Activated CD4-positive, alpha-beta memory T cell treated with anti-CD3 and anti-CD28 coated beads for 36 hours (primary cell): ENCODE data around the gene ZNF143. TPM values are rescaled to one million over a fixed set of nuclear protein-coding genes. Genes with fewer than 3 reads are reported as not detected.
"Not testable (repeated sequence)": the region's sequence is repeated elsewhere in the genome, so short reads cannot be mapped to it uniquely, and the experiment has no call there.

ENCODE experiments used
- CTCF ChIA-PET: fragments of 350-600 bp; sonication (Branson Sonifier 250); formaldehyde crosslinking; loops from one replicate; lab custom pipeline; 2021; ENCODE audit warnings: antibody characterized with exemption, inconsistent platforms; lab: Charles Lee
- POLR2A ChIA-PET: fragments of 350-600 bp; sonication (Branson Sonifier 250); formaldehyde crosslinking; loops from one replicate; lab custom pipeline; 2021; ENCODE audit warnings: antibody characterized with exemption; lab: Charles Lee
- DNase-seq: peaks from one replicate; pipeline ENCODE4 v3.0.0-alpha.2; 2020
- H3K27ac Mint-ChIP-seq: one replicate; pipeline ENCODE4 v1.8.0; 2021; ENCODE audit warnings: mixed read lengths
- H3K27me3 Mint-ChIP-seq: one replicate; pipeline ENCODE4 v1.8.0; 2021; ENCODE audit warnings: mixed read lengths
- H3K36me3 Mint-ChIP-seq: one replicate; pipeline ENCODE4 v1.8.0; 2021; ENCODE audit warnings: mixed read lengths
- H3K4me1 Mint-ChIP-seq: one replicate; pipeline ENCODE4 v1.8.0; 2021; ENCODE audit warnings: low read depth, mixed read lengths
- H3K4me3 Mint-ChIP-seq: one replicate; pipeline ENCODE4 v1.8.0; 2021; ENCODE audit warnings: mild to moderate bottlenecking, mixed read lengths
- H3K9me3 Mint-ChIP-seq: one replicate; pipeline ENCODE4 v1.8.0; 2021; ENCODE audit warnings: mixed read lengths
- intact Hi-C: fragments of 100-400 bp; cut with micrococcal nuclease; formaldehyde crosslinking; loops from one replicate; pipeline ENCODE4 v1.15.1; 2023
- total RNA-seq, 2 experiments: library from RNA; stranded (reverse); gene quantifications; one replicate each; pipeline ENCODE4 v1.2.3, GENCODE V29; 2021

Gene ZNF143
- total RNA-seq, 2 experiments from 2014 or later, result 45.4 to 48.2 TPM

DNA sequence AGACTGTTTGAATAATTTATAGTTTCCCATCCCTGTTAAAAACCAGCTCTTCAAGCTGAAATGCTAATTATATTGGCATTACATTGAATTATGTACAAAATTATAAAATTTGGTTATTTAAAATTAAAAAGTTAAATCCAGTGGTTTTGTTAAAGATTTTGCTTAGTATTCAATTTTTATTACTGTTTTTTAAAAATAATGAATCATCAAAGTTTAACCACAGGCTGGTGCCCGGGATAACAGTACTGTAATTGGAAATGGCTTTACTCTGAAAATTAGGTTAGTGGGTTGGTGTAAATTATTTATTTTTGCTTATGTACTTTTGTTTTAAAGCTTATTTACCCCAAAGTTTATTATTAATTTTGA, 67.3 kb downstream of the ZNF143 start:
- ChIA-PET CTCF (interaction anchor here (0.6 to 1.3 kb wide), 3 partner anchors 20 to 85 kb away, joined by 3 to 4 read pairs (median 4); no protein-coding TSS in a partner anchor), POLR2A (no interaction called here)
- Mint-ChIP-seq H3K27me3 (no peaks in the 10 kb centered on the region), H3K4me3 (no peak overlapping the region), H3K9me3 (no peaks in the 10 kb centered on the region), H3K36me3 (peaks cover 13% of the 10 kb centered on the region), H3K4me1 (no peaks in the 10 kb centered on the region), H3K27ac (no peak overlapping the region)
- DNase-seq, result no peak
- intact Hi-C loops, result no loop called here

DNA sequence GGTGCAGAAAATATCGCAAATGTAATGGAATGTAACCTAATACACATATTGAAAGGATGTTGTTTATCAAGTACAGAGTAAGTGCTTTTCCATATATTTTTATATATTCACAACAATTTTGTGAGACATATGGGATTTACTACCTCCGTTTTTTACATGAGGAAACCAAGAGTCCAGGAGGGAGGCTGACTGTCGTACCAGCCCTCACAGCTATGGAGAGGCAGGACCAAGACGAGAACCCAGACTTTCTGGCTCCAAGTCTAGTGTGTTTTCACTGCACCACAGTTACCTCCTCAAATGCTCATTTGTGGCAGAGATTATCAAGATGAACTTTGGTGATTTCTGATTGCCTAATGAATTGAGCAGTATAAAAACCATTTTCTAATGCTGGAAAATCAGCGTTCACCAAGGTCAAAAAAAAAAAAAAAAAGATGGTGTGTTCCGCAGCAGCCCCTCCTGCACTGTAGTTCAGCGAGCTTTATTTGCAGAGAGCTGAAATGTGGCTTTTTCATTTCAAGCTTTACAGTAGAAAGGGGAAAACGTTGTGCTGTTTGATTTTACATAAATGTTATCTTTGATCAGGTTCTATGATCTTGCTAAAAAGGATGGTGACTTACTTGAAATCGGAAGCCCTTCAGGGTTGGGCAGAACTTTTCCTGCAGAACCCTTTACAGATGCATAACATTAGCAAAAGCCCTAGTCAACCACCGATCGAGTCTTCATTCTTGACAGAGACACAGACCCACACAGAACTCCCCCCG, 67.9 kb downstream of the ZNF143 start:
- H3K9me3 Mint-ChIP-seq, result no peaks in the 10 kb centered on the region
- intact Hi-C loops, result no loop called here
- H3K36me3 Mint-ChIP-seq, result peaks cover 11% of the 10 kb centered on the region
- H3K4me1 Mint-ChIP-seq, result no peaks in the 10 kb centered on the region
- no peak for DNase-seq
- H3K27me3 Mint-ChIP-seq, result no peaks in the 10 kb centered on the region
- no peak overlapping the region for H3K4me3 Mint-ChIP-seq
- ChIA-PET POLR2A (interaction anchor here (0.6 kb wide), 1 partner anchor 232 kb away, joined by 3 read pairs; no protein-coding TSS in a partner anchor), CTCF (interaction anchor here (0.6 to 1.3 kb wide), 3 partner anchors 21 to 84 kb away, joined by 3 to 4 read pairs (median 4); no protein-coding TSS in a partner anchor)
- no peak overlapping the region for H3K27ac Mint-ChIP-seq

DNA sequence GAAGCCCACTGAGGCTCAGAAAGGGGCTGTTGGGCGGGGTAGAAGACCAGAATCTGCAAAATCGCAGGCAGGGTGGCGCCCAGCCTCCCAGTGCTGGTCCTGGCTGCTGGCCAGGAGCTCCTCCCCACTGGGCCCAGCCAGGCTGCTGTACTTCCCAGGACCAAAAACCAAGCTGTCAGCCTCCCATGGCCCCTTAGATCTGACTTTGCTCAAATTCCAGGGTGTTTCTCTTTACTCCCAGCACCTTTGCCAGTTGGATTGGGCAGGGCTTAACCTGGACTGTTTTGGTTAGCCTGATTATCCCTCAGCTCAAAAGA, 68.5 kb downstream of the ZNF143 start:
- H3K4me3 Mint-ChIP-seq, result no peak overlapping the region
- intact Hi-C loops, result no loop called here
- POLR2A ChIA-PET, result interaction anchor here (0.6 kb wide), 1 partner anchor 232 kb away, joined by 3 read pairs; no protein-coding TSS in a partner anchor
- CTCF ChIA-PET, result no interaction called here
- H3K4me1 Mint-ChIP-seq, result no peaks in the 10 kb centered on the region
- no peaks in the 10 kb centered on the region for H3K27me3 Mint-ChIP-seq
- H3K9me3 Mint-ChIP-seq, result no peaks in the 10 kb centered on the region
- H3K36me3 Mint-ChIP-seq, result peaks cover 11% of the 10 kb centered on the region
- no peak overlapping the region for H3K27ac Mint-ChIP-seq
- no peak for DNase-seq

DNA sequence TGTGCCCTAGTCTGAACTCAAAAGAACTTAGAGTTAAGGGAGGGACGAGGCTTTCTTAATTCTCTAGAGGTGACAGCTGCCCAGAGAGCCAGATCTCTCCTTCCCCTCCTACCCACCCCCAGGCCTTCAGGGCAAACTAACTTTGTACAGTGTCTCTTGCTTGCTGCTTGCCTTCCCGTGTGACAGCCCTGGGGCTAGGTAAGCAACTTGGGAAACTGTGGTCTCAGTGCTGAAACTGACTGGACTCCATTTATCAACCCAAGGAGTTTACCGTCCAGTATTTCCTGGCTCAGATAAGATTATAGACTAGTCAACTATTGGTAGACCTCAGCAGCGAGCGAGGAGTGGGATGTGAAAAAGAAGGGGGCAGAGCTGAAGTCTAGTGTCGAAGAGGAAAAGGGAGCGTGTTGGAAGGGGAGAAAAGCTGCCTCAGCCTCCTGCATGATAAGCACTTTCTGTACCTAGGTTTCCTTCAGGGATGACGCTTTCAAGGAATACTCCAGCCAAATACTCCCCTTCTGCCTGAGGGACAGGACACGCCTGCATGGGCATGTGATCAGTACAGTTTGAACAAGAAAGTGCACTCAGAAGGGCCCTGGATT, 69.3 kb downstream of the ZNF143 start:
- ChIA-PET CTCF (interaction anchor here (1.2 kb wide), 1 partner anchor 83 kb away, joined by 4 read pairs; no protein-coding TSS in a partner anchor), POLR2A (no interaction called here)
- DNase-seq, result no peak
- H3K27me3 Mint-ChIP-seq, result no peaks in the 10 kb centered on the region
- H3K4me3 Mint-ChIP-seq, result no peak overlapping the region
- no peaks in the 10 kb centered on the region for H3K4me1 Mint-ChIP-seq
- peaks cover 11% of the 10 kb centered on the region for H3K36me3 Mint-ChIP-seq
- H3K27ac Mint-ChIP-seq, result no peak overlapping the region
- intact Hi-C loops, result loop anchor here (5.0 kb wide), 1 partner anchor 792 kb away; no protein-coding TSS in a partner anchor
- H3K9me3 Mint-ChIP-seq, result no peaks in the 10 kb centered on the region

DNA sequence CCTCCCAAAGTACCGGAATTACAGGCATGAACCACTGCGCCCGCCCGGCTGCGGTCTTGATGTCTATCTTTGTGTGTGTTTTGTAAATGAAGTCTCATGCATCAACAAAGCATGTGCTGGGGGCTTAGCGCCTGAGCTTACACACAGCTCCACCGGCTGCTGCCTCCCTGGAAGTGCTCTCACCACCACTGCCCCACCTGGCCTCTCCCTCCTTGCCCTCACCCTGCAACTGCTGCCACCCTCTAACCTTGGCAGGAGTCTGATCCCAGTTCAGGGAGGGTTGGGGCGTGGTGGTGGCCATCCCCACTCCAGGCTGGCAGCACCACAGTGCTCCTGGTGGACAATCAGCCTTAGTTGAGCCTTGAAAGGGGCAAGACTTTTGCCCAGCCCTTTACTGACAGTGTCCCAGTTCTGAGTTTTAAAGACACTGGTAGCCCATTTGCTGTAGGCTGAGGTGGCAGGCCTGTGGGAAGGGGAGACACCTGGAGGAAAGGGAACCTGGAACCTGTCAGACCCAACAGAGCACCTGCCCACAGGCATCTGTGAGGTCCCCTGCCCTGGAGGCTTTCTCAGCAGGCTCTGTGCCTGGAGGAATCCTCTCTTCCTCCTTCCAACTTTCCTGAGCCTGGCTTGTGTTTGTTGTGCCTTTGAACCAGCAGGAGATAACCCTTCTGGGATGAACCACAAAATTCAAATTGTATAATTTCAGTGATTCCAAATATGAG, 70.3 kb downstream of the ZNF143 start:
- Mint-ChIP-seq H3K4me1 (no peaks in the 10 kb centered on the region), H3K27me3 (no peaks in the 10 kb centered on the region), H3K9me3 (no peaks in the 10 kb centered on the region), H3K27ac (no peak overlapping the region), H3K36me3 (peaks cover 9% of the 10 kb centered on the region), H3K4me3 (no peak overlapping the region)
- no peak for DNase-seq
- CTCF ChIA-PET, result interaction anchor here (1.2 to 4.7 kb wide), 2 partner anchors 81 to 82 kb away, joined by 4 to 129 read pairs; no protein-coding TSS in a partner anchor
- POLR2A ChIA-PET, result no interaction called here
- intact Hi-C loops, result loop anchor here (5.0 kb wide), 1 partner anchor 791 kb away; no protein-coding TSS in a partner anchor

DNA sequence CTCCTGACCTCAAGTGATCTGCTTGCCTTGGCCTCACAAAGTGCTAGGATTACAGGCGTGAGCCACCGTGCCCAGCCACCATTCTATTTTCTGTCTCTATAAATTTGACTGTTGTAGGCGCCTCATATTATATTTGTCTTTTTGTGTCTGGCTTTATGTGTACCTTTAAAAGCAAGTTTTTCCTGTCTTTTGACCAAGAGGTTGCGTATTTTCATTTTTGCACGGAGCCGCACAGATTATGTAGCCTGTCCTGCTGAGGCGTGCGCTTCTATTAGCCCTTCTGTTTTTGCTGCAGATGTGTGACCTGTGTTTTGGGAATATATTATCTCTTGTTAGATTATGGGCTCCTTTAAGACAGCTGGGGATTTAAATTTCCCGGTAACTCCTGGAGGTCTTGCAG, 72.2 kb downstream of the ZNF143 start:
- H3K9me3 Mint-ChIP-seq, result no peaks in the 10 kb centered on the region
- H3K27ac Mint-ChIP-seq, result no peak overlapping the region
- POLR2A ChIA-PET, result no interaction called here
- no peaks in the 10 kb centered on the region for H3K4me1 Mint-ChIP-seq
- H3K4me3 Mint-ChIP-seq, result no peak overlapping the region
- no peaks in the 10 kb centered on the region for H3K27me3 Mint-ChIP-seq
- intact Hi-C loops, result loop anchor here (5.0 kb wide), 1 partner anchor 789 kb away; no protein-coding TSS in a partner anchor
- no peak for DNase-seq
- CTCF ChIA-PET, result interaction anchor here (0.7 to 4.7 kb wide), 7 partner anchors 30 to 775 kb away, joined by 3 to 133 read pairs (median 23); no protein-coding TSS in a partner anchor
- H3K36me3 Mint-ChIP-seq, result no peaks in the 10 kb centered on the region

DNA sequence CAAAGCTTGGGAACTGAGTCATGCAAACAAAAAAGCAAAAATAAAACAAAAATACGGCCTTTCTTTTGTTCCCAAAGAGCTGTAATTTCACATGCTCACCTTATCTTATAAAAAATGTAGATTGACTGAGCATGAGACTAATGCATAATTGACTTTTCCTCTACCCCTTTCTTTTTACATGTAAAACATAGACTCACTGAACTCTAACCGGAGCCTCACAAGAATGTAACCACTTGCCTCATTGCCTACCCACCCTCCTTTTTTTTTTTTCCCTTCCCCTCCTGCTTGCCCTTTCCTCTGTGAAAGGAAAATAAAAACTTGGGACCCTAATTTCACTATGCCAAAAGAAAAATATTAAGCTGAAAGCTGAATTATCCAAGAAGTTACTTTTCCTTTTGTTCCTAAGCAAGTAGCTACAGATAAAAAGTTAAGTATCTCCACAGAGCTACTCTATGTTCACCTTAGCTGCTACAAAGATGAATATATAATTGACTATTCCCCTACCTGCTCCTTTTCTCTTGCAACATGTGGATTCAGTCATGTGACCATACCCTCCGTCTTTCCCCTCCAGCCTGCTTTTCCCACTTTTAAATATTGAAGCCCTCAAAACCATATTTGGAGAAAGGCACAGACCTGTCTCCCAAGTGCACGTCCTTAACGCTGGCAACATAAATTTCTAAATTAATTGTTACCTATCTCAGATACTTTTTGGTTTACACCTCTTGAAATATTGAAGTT, 73.1 kb downstream of the ZNF143 start:
- intact Hi-C loops, result loop anchor here (2.0 to 5.0 kb wide), 3 partner anchors 41 to 788 kb away; no protein-coding TSS in a partner anchor
- Mint-ChIP-seq H3K36me3 (no peaks in the 10 kb centered on the region), H3K27ac (no peak overlapping the region), H3K4me1 (no peaks in the 10 kb centered on the region), H3K9me3 (no peaks in the 10 kb centered on the region), H3K4me3 (no peak overlapping the region), H3K27me3 (no peaks in the 10 kb centered on the region)
- ChIA-PET POLR2A (interaction anchor here (2.4 kb wide), 1 partner anchor 80 kb away, joined by 17 read pairs; no protein-coding TSS in a partner anchor), CTCF (interaction anchor here (0.6 to 4.7 kb wide), 27 partner anchors 9 to 793 kb away, joined by 3 to 133 read pairs (median 5); partner anchors contain the start of gene WEE1)
- no peak for DNase-seq

DNA sequence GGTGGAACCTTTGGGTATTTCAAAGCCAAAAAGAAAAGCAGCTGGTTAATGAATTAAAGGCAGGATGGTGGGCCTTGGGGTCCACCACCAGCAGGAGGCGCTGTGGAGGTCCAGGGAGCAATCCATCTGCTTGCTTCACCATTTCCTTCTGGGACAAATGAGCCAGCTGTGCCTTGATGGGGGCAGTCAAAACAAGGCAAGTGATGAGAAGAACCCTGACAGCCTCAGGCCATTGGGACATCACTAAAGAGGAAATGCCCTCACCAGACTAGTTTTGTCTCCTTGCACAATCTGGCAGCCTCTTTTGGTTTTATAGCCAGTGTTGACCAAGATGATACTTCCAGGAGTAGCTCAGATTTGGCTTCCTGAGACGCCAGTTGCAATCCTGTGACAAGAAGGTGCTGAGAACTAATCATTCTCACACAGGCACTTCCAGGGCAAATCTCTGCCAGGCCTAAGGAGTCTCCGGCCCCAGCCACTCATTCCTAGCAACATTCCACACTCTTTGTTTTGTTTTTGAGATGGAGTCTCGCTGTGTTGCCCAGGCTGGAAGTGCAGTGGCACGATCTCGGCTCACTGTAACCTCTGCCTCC, 74.5 kb downstream of the ZNF143 start:
- H3K36me3 Mint-ChIP-seq, result no peaks in the 10 kb centered on the region
- no peaks in the 10 kb centered on the region for H3K27me3 Mint-ChIP-seq
- H3K9me3 Mint-ChIP-seq, result no peaks in the 10 kb centered on the region
- H3K27ac Mint-ChIP-seq, result no peak overlapping the region
- no peak overlapping the region for H3K4me3 Mint-ChIP-seq
- DNase-seq, result peak; percentile 87
- intact Hi-C loops, result loop anchor here (1.0 to 2.0 kb wide), 4 partner anchors 31 to 214 kb away; no protein-coding TSS in a partner anchor
- ChIA-PET POLR2A (interaction anchor here (1.0 to 2.4 kb wide), 4 partner anchors 38 to 213 kb away, joined by 4 to 17 read pairs (median 7); partner anchors contain the start of gene WEE1), CTCF (interaction anchor here (0.6 to 4.7 kb wide), 56 partner anchors 10 to 944 kb away, joined by 3 to 133 read pairs (median 4); partner anchors contain the start of gene WEE1)
- H3K4me1 Mint-ChIP-seq, result no peaks in the 10 kb centered on the region

DNA sequence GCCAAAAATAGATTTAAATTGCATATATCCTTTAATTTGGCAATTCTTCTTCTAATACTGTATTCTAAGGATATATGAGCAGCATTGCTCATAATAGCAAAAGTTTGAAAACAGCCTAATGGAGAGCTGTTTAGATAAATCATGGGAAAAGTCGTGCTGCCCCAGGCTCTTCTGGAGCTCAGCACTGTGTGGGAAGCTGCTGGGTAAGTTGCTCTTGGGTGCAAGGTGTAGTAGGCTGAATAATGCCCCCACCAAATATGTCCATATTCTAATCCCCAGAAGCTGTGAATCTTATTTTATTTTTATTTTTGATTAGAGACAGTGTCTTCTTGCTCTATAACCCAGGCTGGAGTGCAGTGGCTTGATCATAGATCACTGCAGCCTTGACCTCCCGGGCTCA, 77.7 kb downstream of the ZNF143 start:
- Mint-ChIP-seq H3K4me1 (no peaks in the 10 kb centered on the region), H3K27ac (no peak overlapping the region), H3K27me3 (no peaks in the 10 kb centered on the region), H3K4me3 (no peak overlapping the region), H3K36me3 (no peaks in the 10 kb centered on the region), H3K9me3 (no peaks in the 10 kb centered on the region)
- CTCF ChIA-PET, result interaction anchor here (0.6 to 2.1 kb wide), 5 partner anchors 32 to 675 kb away, joined by 3 to 12 read pairs (median 4); no protein-coding TSS in a partner anchor
- POLR2A ChIA-PET, result no interaction called here
- intact Hi-C loops, result no loop called here
- DNase-seq, result no peak

DNA sequence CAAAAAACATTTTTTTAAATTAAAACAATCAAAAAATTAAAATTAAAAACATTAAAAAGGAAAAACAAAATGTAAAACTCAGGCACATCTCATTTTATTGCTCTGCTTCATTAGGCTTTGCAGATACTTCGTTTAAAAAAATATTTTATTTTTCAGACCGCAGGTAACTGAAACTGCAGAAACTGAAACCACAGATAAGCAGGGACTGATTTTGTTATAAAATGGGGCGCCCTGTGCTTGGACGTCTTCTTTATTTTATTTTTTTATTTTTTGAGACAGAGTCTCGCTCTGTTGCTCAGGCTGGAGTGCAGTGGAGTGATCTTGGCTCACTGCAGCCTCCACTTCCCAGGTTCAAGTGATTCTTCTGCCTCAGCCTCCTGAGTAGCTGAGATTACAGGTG, 88.4 kb downstream of the ZNF143 start:
- H3K27ac Mint-ChIP-seq, DNase-seq, H3K4me1 Mint-ChIP-seq, H3K4me3 Mint-ChIP-seq, intact Hi-C loops, H3K27me3 Mint-ChIP-seq, H3K36me3 Mint-ChIP-seq, H3K9me3 Mint-ChIP-seq, POLR2A ChIA-PET: not testable (repeated sequence)
- CTCF ChIA-PET, result interaction anchor here (4.9 kb wide), 1 partner anchor 15 kb away, joined by 17 read pairs; no protein-coding TSS in a partner anchor
